Neural progenitor cell (in vitro differentiated cells): ENCODE data around the gene FOXI1.

Experiments used
- EZH2 ChIP-seq: fragments of 200-600 bp; sonication (generic); IDR thresholded peaks from 2 replicates; pipeline ENCODE4 v1.6.1; 2017; ENCODE audit warnings: antibody characterized with exemption, mild to moderate bottlenecking, moderate library complexity
- EZH2phosphoT487 ChIP-seq: fragments of 200-600 bp; sonication (generic); IDR thresholded peaks from 2 replicates; pipeline ENCODE4 v1.6.1; 2017; ENCODE audit warnings: antibody characterized with exemption
- TF ChIP-seq, protein P1 (sequence below): fragments of 200-600 bp; sonication (generic); IDR thresholded peaks from 2 replicates; pipeline ENCODE4 v1.5.1; 2017; ENCODE audit warnings: antibody characterized with exemption, mild to moderate bottlenecking

- TF ChIP-seq EZH2 (no peak), EZH2phosphoT487 (no peak)
- TF ChIP-seq, protein P1, sequence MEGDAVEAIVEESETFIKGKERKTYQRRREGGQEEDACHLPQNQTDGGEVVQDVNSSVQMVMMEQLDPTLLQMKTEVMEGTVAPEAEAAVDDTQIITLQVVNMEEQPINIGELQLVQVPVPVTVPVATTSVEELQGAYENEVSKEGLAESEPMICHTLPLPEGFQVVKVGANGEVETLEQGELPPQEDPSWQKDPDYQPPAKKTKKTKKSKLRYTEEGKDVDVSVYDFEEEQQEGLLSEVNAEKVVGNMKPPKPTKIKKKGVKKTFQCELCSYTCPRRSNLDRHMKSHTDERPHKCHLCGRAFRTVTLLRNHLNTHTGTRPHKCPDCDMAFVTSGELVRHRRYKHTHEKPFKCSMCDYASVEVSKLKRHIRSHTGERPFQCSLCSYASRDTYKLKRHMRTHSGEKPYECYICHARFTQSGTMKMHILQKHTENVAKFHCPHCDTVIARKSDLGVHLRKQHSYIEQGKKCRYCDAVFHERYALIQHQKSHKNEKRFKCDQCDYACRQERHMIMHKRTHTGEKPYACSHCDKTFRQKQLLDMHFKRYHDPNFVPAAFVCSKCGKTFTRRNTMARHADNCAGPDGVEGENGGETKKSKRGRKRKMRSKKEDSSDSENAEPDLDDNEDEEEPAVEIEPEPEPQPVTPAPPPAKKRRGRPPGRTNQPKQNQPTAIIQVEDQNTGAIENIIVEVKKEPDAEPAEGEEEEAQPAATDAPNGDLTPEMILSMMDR, result no peak
These were observed at the start of gene FOXI1 for GRCh38 chr5:170105642-170106611.
